KBM-7 (cell line): ENCODE measurements around the gene ZNF727.
"Not testable (repeated sequence)": the region's sequence is repeated elsewhere in the genome, so short reads cannot be mapped to it uniquely, and the experiment has no call there.

Experiments used
- DNase-seq: peaks from one replicate; pipeline ENCODE4 v3.0.0-alpha.2; 2015
- in situ Hi-C: fragments of 300-500 bp; cut with MboI; formaldehyde crosslinking; loops from 2 replicates; pipeline ENCODE4 v1.14.3; 2020; ENCODE audit warnings: low sequenced_read_pairs, low pct_unique_long_range_greater_than_20kb, mixed read lengths

The ZNF727 gene

GRCh38 chr7:64045301-64046040 lies at the start of gene ZNF727:
TSS of gene ZNF727 (plus strand) at chr7:64045434. CDS start at chr7:64045622, 188 bp downstream.
- in situ Hi-C loops = no loop called here
- no peak for DNase-seq

DNA sequence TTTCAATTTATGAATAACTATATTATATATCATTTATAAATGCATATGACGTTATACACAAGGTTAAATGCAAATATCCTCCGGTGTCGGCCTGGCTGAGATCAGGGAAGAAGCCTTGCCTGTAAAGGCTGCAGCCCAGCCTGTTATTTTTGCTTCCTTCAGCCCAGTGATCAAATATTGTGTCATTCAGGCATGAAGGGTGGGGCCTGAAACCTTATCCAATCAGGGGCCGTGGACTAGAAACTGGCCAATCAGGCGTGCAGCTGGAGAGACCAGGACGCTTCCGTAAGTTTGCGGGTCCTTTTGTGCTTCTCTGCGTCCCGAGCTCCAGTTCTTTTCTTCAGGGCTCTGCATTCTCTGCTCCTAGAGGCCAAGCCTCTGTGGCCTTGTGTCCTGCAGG lies 46.7 kb upstream of the ZNF727 start, which contains the start of gene ZNF722:
Gene ZNF722 (plus strand): TSS at position 301 of the 400 bp plus-strand sequence. CDS start 113 bp downstream, outside the sequence.
- no peak for DNase-seq
- in situ Hi-C loops = no loop called here

GRCh38 chr7:64015496-64015895 lies 29.7 kb upstream of the ZNF727 start:
- in situ Hi-C loops, DNase-seq: not testable (repeated sequence)

DNA sequence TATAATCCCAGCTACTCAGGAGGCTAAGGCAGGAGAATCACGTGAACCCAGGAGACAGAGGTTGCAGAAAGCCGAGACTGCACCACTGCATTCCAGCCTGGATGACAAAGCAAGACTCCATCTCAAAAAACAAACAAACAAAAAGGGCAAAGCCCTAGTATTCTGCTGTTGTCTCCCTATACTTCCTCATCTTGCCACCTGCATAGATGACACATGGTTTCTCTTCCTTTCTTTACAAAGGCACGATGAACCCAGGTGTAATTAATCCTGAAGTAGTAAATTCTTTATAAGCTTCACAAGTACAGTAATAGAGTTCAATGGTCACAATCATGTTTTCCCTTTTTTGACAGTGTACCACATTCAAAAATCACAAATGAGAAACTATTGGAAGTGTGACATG lies 9.8 kb upstream of the ZNF727 start:
- no peak for DNase-seq
- in situ Hi-C loops = no loop called here

DNA sequence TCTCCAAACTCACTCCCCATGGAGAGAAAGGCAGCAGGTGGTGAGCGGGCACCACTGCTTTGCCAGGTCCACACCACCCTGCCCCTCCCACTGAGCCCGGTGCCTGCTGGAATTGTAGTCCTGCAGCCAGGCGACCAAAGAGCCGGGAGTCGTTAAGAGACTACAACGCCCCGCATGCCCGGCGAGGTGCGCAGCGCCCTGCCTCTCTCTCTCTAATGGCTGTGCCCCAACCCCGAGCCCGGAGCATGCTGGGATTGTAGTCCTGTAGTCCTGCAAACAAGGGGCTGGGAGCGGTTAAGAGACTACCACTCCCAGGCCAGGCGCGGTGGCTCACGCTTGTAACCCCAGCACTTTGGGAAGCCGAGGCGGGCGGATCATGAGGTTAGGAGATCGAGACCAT lies 8.1 kb upstream of the ZNF727 start:
- DNase-seq = no peak
- in situ Hi-C loops = no loop called here

DNA sequence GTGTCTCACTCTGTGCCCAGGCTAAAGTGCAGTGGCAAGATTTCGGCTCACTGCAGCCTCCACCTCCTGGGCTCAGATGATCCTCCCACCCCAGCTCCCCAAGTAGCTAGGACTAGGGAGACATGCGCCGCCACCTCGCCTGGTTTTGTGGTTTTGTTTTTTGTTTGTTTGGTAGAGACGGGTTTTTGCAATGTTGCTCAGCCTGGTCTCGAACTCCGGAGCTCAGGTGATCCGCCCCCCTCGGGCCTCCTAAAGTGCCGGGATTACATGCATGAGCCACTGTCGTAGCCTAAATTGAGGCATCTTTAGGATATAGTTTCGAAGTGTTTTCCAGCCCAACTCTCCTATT lies 781 bp downstream of the ZNF727 start:
- in situ Hi-C loops = no loop called here
- no peak for DNase-seq

GRCh38 chr7:64077837-64078698 lies 32.8 kb downstream of the ZNF727 start:
- in situ Hi-C loops, DNase-seq: not testable (repeated sequence)

GRCh38 chr7:64078699-64078994 lies 33.4 kb downstream of the ZNF727 start:
- in situ Hi-C loops = no loop called here
- DNase-seq = no peak

- in situ Hi-C loops = no loop called here
- DNase-seq = no peak
Observed at GRCh38 chr7:64087501-64087900, 42.3 kb downstream of the ZNF727 start.

DNA sequence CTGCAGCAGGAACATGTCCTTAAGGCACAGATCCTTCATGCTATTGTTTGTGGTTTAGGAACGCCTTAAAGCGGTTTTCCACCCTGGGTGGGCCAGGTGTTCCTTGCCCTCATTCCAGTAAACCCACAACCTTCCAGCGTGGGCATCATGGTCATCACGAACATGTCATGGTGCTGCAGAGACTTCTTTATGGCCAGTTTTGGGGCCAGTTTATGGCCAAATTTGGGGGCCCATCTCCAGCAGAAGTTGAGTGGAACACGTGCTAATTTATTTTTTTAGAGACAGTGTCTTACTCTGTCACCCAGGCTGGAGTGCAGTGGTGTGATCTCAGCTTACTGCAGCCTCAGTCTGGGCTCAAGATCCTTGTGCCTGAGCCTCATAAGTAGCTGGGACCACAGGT lies 43.6 kb downstream of the ZNF727 start:
- DNase-seq = not testable (repeated sequence)

More for the DNA sequence above, 43.6 kb downstream of the ZNF727 start:
- in situ Hi-C loops = not testable (repeated sequence)
